H9 (cell line): Measurements from ENCODE around the gene CEP89. TPM values are rescaled to one million over a fixed set of nuclear protein-coding genes. Genes with fewer than 3 reads are reported as not detected.

Experiments used
- DNase-seq: peaks from one replicate; pipeline ENCODE4 v3.0.0-alpha.2; 2017
- H2AFZ ChIP-seq: one replicate; pipeline ENCODE4 v1.6.1; 2013; ENCODE audit warnings: mild to moderate bottlenecking, low read length, control low read depth, moderate library complexity
- H2AK5ac ChIP-seq: 2 replicates; pipeline ENCODE4 v1.6.1; 2013; ENCODE audit warnings: low read length, control low read depth, mixed read lengths; ENCODE audit not compliant: insufficient read length
- H2BK120ac ChIP-seq: one replicate; pipeline ENCODE4 v1.6.1; 2013; ENCODE audit warnings: low read depth, mild to moderate bottlenecking, low read length, control low read depth, inconsistent platforms; ENCODE audit not compliant: poor library complexity, severe bottlenecking
- H2BK12ac ChIP-seq: 2 replicates; pipeline ENCODE4 v1.6.1; 2013; ENCODE audit warnings: low read length, control low read depth, mixed read lengths, low read depth; ENCODE audit not compliant: insufficient read length
- H2BK15ac ChIP-seq: 2 replicates; pipeline ENCODE4 v1.6.1; 2013; ENCODE audit warnings: low read depth, low read length, control low read depth
- H2BK20ac ChIP-seq: one replicate; pipeline ENCODE4 v1.6.1; 2013; ENCODE audit warnings: low read depth, mild to moderate bottlenecking, low read length, control low read depth, inconsistent platforms; ENCODE audit not compliant: poor library complexity, severe bottlenecking
- H2BK5ac ChIP-seq: 2 replicates; pipeline ENCODE4 v1.6.1; 2013; ENCODE audit warnings: low read length, control low read depth, mixed read lengths; ENCODE audit not compliant: insufficient read length
- H3K14ac ChIP-seq: 2 replicates; pipeline ENCODE4 v1.6.1; 2013; ENCODE audit warnings: low read length, control low read depth; ENCODE audit not compliant: insufficient read depth
- H3K18ac ChIP-seq: 2 replicates; pipeline ENCODE4 v1.6.1; 2013; ENCODE audit warnings: low read depth, mild to moderate bottlenecking, mixed read lengths, low read length, control low read depth; ENCODE audit not compliant: insufficient read length
- H3K23ac ChIP-seq: 2 replicates; pipeline ENCODE4 v1.6.1; 2013; ENCODE audit warnings: low read length, control low read depth, mixed read lengths, low read depth; ENCODE audit not compliant: insufficient read length
- H3K23me2 ChIP-seq: 2 replicates; pipeline ENCODE4 v1.6.1; 2013; ENCODE audit warnings: low read depth, mild to moderate bottlenecking, mixed read lengths, low read length, control low read depth; ENCODE audit not compliant: insufficient read length, poor library complexity, severe bottlenecking
- H3K27ac ChIP-seq: 2 replicates; pipeline ENCODE4 v1.5.1; 2013; ENCODE audit warnings: low read length, control low read depth, mixed read lengths, low read depth; ENCODE audit not compliant: insufficient read length
- H3K27me3 ChIP-seq: 2 replicates; pipeline ENCODE4 v1.6.1; 2013; ENCODE audit warnings: low read length, control low read depth, inconsistent platforms; ENCODE audit not compliant: insufficient read depth
- H3K4ac ChIP-seq: 2 replicates; pipeline ENCODE4 v1.6.1; 2013; ENCODE audit warnings: low read depth, mild to moderate bottlenecking, control low read depth, inconsistent platforms, low read length, moderate library complexity
- H3K4me1 ChIP-seq: 2 replicates; pipeline ENCODE4 v1.6.1; 2013; ENCODE audit warnings: low read length, control low read depth, inconsistent platforms; ENCODE audit not compliant: insufficient read depth
- H3K4me2 ChIP-seq: 2 replicates; pipeline ENCODE4 v1.6.1; 2013; ENCODE audit warnings: low read length, control low read depth, mixed read lengths; ENCODE audit not compliant: insufficient read length, insufficient read depth
- H3K56ac ChIP-seq: 2 replicates; pipeline ENCODE4 v1.6.1; 2013; ENCODE audit warnings: low read depth, mild to moderate bottlenecking, mixed read lengths, low read length, control low read depth; ENCODE audit not compliant: insufficient read length
- H3K79me1 ChIP-seq: 2 replicates; pipeline ENCODE4 v1.6.1; 2013; ENCODE audit warnings: low read depth, mild to moderate bottlenecking, moderate library complexity, low read length, control low read depth, inconsistent platforms; ENCODE audit not compliant: insufficient read depth, poor library complexity, severe bottlenecking
- H3K79me2 ChIP-seq: 2 replicates; pipeline ENCODE4 v1.6.1; 2013; ENCODE audit warnings: low read length, control low read depth, inconsistent platforms; ENCODE audit not compliant: insufficient read depth
- H3K9ac ChIP-seq: 2 replicates; pipeline ENCODE4 v1.6.1; 2013; ENCODE audit warnings: low read length, control low read depth, mixed read lengths; ENCODE audit not compliant: insufficient read length; ENCODE audit errors: extremely low read depth
- H3K9me3 ChIP-seq: one replicate; pipeline ENCODE4 v1.6.1; 2013; ENCODE audit warnings: low read depth, low read length, inconsistent platforms; ENCODE audit not compliant: control insufficient read depth
- H3T11ph ChIP-seq: one replicate; pipeline ENCODE4 v1.6.1; 2013; ENCODE audit warnings: mild to moderate bottlenecking, low read length, control low read depth, inconsistent platforms
- H4K20me1 ChIP-seq: one replicate; pipeline ENCODE4 v1.6.1; 2013; ENCODE audit not compliant: control insufficient read depth, insufficient read length, insufficient read depth
- H4K5ac ChIP-seq: 2 replicates; pipeline ENCODE4 v1.6.1; 2013; ENCODE audit warnings: low read depth, mild to moderate bottlenecking, mixed read lengths, low read length, control low read depth; ENCODE audit not compliant: insufficient read length
- H4K8ac ChIP-seq: replicated peaks from 2 replicates; pipeline ENCODE4 v1.6.1; 2013; ENCODE audit warnings: low read length, control low read depth, mixed read lengths, low read depth; ENCODE audit not compliant: insufficient read length
- H4K91ac ChIP-seq: 2 replicates; pipeline ENCODE4 v1.6.1; 2013; ENCODE audit warnings: low read depth, mild to moderate bottlenecking, moderate library complexity, mixed read lengths, low read length, control low read depth; ENCODE audit not compliant: insufficient read length
- H3K27ac Mint-ChIP-seq, 3 experiments: 2 replicates in 2 of 3; 3 replicates in 1 of 3; pipeline ENCODE4 v1.8.0; 2020 to 2021; ENCODE audit warnings: mixed read lengths in 3 of 3, mild to moderate bottlenecking in 1 of 3, moderate library complexity in 1 of 3
- H3K27me3 Mint-ChIP-seq: 2 replicates; pipeline ENCODE4 v1.8.0; 2021; ENCODE audit warnings: low read depth, mild to moderate bottlenecking, moderate library complexity, mixed read lengths
- H3K36me3 Mint-ChIP-seq, 3 experiments: 2 replicates in 2 of 3; 3 replicates in 1 of 3; pipeline ENCODE4 v1.8.0; 2020 to 2021; ENCODE audit warnings: low read depth in 3 of 3, mixed read lengths in 3 of 3; ENCODE audit not compliant: insufficient read depth in 1 of 3
- H3K4me1 Mint-ChIP-seq, 2 experiments: 2 replicates each; pipeline ENCODE4 v1.8.0; 2020; ENCODE audit warnings: mixed read lengths in 2 of 2
- H3K4me3 Mint-ChIP-seq, 2 experiments: 2 replicates in 1 of 2; 3 replicates in 1 of 2; pipeline ENCODE4 v1.8.0; 2020 to 2021; ENCODE audit warnings: mild to moderate bottlenecking in 2 of 2, mixed read lengths in 2 of 2, moderate library complexity in 1 of 2
- H3K9me3 Mint-ChIP-seq, 2 experiments: 2 replicates in 1 of 2; 3 replicates in 1 of 2; pipeline ENCODE4 v1.8.0; 2020; ENCODE audit warnings: mild to moderate bottlenecking in 2 of 2, mixed read lengths in 2 of 2, moderate library complexity in 1 of 2
- CTCF ChIP-seq: fragments of 200-600 bp; sonication (generic); conservative IDR thresholded peaks from 3 replicates; pipeline ENCODE4 v1.8.0; 2021; ENCODE audit warnings: antibody characterized with exemption, mild to moderate bottlenecking
- WGBS: extraction: QIAGEN DNeasy Blood & Tissue Kit; methylation state at CpG from one replicate; pipeline ENCODE4 v1.1.7; 2013; ENCODE audit warnings: missing lambda C conversion rate, low lambda C conversion rate, mixed read lengths; ENCODE audit not compliant: insufficient read length; ENCODE audit errors: extremely low coverage; 5-methylcytosine and 5-hydroxymethylcytosine counted together
- total RNA-seq: library from RNA; stranded (reverse); gene quantifications from 2 replicates; pipeline ENCODE4 v1.2.1, GENCODE V29; 2021

CEP89 gene
- total RNA-seq, 1 experiment from 2014 or later: 22.1 TPM

DNA sequence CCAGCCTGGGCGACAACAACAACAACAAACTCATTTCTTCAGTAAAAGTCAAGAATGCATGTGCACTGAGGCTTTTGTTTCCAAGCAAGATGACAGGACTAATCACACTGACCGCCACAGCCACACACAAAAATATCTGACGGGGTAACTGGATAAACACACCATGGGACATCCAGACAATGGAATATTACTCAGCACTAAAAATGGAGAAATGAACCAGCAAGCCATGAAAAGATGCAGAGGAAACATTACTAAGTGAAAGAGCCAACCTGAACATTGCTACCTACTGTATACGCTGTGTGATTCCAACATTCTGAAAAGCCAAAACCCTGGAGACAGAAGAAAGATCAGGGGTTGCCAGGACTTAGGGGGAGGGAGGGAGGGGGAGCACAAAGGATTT is 37.0 kb upstream of the CEP89 start:
- H3K4ac ChIP-seq: no peak overlapping the region
- H4K91ac ChIP-seq: no peak overlapping the region
- no peak overlapping the region for H3K23ac ChIP-seq
- H3K23me2 ChIP-seq: no peaks in the 10 kb centered on the region
- Mint-ChIP-seq H3K4me3 (no peak overlapping the region), H3K36me3 (peaks cover 31 to 64% (median 51%) of the 10 kb centered on the region in 3 experiments), H3K4me1 (peaks cover 8 to 15% of the 10 kb centered on the region in 2 experiments), H3K27ac (no peak overlapping the region), H3K9me3 (no peaks in the 10 kb centered on the region), H3K27me3 (no peaks in the 10 kb centered on the region)
- no peak for TF ChIP-seq CTCF
- WGBS: no CpG with 5 or more reads among the region's 4 CpGs
- no peak overlapping the region for H4K5ac ChIP-seq
- no peak overlapping the region for H2BK12ac ChIP-seq
- no peak overlapping the region for H2BK120ac ChIP-seq
- no peak overlapping the region for H2AK5ac ChIP-seq
- H2BK5ac ChIP-seq: no peak overlapping the region
- no peak overlapping the region for H3K27ac ChIP-seq
- H3K4me2 ChIP-seq: no peak overlapping the region
- H3K9ac ChIP-seq: no peak overlapping the region
- no peak overlapping the region for H4K8ac ChIP-seq
- H2BK15ac ChIP-seq: no peak overlapping the region
- H3T11ph ChIP-seq: no peak overlapping the region
- no peaks in the 10 kb centered on the region for H3K9me3 ChIP-seq
- no peak overlapping the region for H3K18ac ChIP-seq
- H4K20me1 ChIP-seq: no peaks in the 10 kb centered on the region
- DNase-seq: no peak
- no peak overlapping the region for H2BK20ac ChIP-seq
- no peaks in the 10 kb centered on the region for H3K4me1 ChIP-seq
- H3K56ac ChIP-seq: no peak overlapping the region
- no peak overlapping the region for H3K14ac ChIP-seq
- H3K79me2 ChIP-seq: no peaks in the 10 kb centered on the region
- H2AFZ ChIP-seq: no peak overlapping the region
- no peaks in the 10 kb centered on the region for H3K27me3 ChIP-seq
- H3K79me1 ChIP-seq: no peaks in the 10 kb centered on the region
